ENCODE data around the gene GALNT10. TPM values are rescaled to one million over a fixed set of nuclear protein-coding genes. Genes with fewer than 3 reads are reported as not detected.

The GALNT10 gene
- polyA plus RNA-seq, 2 of the 4 experiments (the other 2 are of a cell fraction), result 110 to 156 TPM

DNA sequence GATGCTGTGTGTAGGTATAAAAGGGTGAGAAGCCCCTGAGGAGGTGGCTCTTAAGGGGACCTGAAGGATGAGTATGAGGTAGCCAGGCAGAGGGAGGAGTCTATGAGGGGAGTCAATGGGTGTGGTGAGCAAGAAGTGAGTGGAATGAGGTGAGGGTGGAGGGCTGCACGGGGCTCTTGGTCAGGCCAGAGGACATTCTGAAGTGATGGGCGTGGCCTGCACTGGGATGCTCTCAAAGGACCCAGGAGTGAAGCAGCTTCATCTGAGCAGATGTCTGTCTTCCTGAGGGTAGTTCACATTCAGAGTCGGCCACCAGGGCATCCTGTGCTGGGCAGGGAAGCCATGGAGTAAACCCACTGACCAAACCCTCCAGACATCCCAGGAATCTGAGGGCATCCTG, 210.1 kb downstream of the GALNT10 start:
- FAIRE-seq (no peak), DNase-seq (ENCODE audit: low read depth in 1 of 2, low spot score in 1 of 2) (no peak), ATAC-seq (no peak)
- Histone ChIP-seq H3K4me1 (peaks cover 20% of the 10 kb centered on the region), H3K4me3 (no peak overlapping the region), H3K9me3 (no peaks in the 10 kb centered on the region), H3K27ac (no peak overlapping the region), H3K4me2 (no peak overlapping the region)
- TF ChIP-seq FOXS1 (CRISPR knock-in tag; IDR thresholded peaks at IDR 0.05) (no peak), POLR2AphosphoS2 (conservative IDR thresholded peaks at IDR 0.05; ENCODE audit: low read length) (0 out of 2 replicates have a peak, but pooled peaks have one; percentile 66)
- ChIA-PET POLR2A (interaction anchor here (0.5 kb wide), 1 partner anchor 507 kb away, joined by 4 read pairs; no protein-coding TSS in a partner anchor), CTCF (interaction anchor here (1.3 kb wide), 1 partner anchor 328 kb away, joined by 3 read pairs; no protein-coding TSS in a partner anchor)
- WGBS (ENCODE audit: missing lambda C conversion rate), result 77% methylated on average over 3 of the region's 3 CpGs

DNA sequence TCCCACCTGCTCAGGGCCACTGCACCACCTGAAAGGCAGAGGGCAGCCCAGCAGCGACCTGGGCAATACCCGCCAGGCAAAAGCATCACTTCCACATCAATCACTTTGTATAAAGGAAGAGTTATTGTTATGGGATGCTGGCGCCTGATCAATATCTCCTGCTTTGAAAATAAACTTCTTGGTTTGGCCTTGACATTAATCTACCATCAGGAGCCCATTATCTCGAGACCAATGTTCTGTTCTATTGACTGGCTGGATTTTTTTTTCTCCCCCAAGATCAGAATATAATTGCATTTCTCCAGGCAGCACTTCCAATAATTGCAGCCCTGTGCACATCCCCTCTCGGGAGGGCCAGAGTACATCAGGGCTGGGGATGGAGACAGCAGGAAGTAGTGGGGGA, 210.8 kb downstream of the GALNT10 start:
- Histone ChIP-seq H3K4me2 (no peak overlapping the region), H3K4me1 (peaks cover 16% of the 10 kb centered on the region), H3K4me3 (no peak overlapping the region), H3K27ac (no peak overlapping the region), H3K9me3 (no peaks in the 10 kb centered on the region)
- WGBS (ENCODE audit: missing lambda C conversion rate), result 94% methylated on average over 5 of the region's 5 CpGs
- TF ChIP-seq NR3C1 (IDR thresholded peaks at IDR 0.05) (no peak), HOXA7 (CRISPR knock-in tag; IDR thresholded peaks at IDR 0.05) (no peak), ESRRA (IDR thresholded peaks at IDR 0.05; ENCODE audit: borderline replicate concordance, low read length) (no peak), RCOR1 (IDR thresholded peaks at IDR 0.05; ENCODE audit: low read depth, low read length) (no peak), FOSB (CRISPR knock-in tag; IDR thresholded peaks at IDR 0.05) (no peak), FOXS1 (CRISPR knock-in tag; IDR thresholded peaks at IDR 0.05) (no peak), KDM5A (IDR thresholded peaks at IDR 0.05) (no peak)
- TF ChIP-seq, protein P1, sequence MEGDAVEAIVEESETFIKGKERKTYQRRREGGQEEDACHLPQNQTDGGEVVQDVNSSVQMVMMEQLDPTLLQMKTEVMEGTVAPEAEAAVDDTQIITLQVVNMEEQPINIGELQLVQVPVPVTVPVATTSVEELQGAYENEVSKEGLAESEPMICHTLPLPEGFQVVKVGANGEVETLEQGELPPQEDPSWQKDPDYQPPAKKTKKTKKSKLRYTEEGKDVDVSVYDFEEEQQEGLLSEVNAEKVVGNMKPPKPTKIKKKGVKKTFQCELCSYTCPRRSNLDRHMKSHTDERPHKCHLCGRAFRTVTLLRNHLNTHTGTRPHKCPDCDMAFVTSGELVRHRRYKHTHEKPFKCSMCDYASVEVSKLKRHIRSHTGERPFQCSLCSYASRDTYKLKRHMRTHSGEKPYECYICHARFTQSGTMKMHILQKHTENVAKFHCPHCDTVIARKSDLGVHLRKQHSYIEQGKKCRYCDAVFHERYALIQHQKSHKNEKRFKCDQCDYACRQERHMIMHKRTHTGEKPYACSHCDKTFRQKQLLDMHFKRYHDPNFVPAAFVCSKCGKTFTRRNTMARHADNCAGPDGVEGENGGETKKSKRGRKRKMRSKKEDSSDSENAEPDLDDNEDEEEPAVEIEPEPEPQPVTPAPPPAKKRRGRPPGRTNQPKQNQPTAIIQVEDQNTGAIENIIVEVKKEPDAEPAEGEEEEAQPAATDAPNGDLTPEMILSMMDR (IDR thresholded peaks at IDR 0.05), result no peak
- TF ChIP-seq, protein P2, sequence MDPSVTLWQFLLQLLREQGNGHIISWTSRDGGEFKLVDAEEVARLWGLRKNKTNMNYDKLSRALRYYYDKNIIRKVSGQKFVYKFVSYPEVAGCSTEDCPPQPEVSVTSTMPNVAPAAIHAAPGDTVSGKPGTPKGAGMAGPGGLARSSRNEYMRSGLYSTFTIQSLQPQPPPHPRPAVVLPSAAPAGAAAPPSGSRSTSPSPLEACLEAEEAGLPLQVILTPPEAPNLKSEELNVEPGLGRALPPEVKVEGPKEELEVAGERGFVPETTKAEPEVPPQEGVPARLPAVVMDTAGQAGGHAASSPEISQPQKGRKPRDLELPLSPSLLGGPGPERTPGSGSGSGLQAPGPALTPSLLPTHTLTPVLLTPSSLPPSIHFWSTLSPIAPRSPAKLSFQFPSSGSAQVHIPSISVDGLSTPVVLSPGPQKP (IDR thresholded peaks at IDR 0.05; ENCODE audit: low read depth, low read length), result no peak
- FAIRE-seq, result no peak
- POLR2A ChIA-PET, result no interaction called here
- ATAC-seq, result no peak
- CTCF ChIA-PET, result interaction anchor here (5.1 kb wide), 1 partner anchor 203 kb away, joined by 51 read pairs; no protein-coding TSS in a partner anchor
- no peak for DNase-seq (ENCODE audit: low read depth in 1 of 2, low spot score in 1 of 2)

DNA sequence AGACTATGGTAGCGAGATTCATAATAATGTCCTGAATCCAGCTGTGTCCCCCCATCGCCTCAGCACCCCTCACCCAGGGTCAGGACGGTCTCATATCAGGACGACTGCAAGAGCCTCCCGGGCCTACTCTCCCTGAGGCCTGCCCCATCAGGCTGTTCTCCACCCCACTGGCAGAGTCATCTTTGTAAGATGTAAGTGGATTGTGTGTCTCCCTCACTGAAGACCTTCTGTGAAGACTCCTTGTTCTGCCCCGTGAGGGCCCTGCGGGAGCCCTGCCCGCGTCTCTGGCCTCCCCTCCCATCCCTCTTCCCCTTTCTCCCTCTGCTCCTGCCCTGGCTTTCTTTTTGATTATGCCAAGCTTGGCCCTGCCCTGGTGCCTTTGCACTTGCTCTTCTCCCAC, 211.4 kb downstream of the GALNT10 start:
- ATAC-seq (no peak), DNase-seq (ENCODE audit: low read depth in 1 of 2, low spot score in 1 of 2) (no peak), FAIRE-seq (no peak)
- POLR2A ChIA-PET, result no interaction called here
- 92% methylated on average over 9 of the region's 9 CpGs for WGBS (ENCODE audit: missing lambda C conversion rate)
- peaks cover 16% of the 10 kb centered on the region for H3K4me1 ChIP-seq
- H3K27ac ChIP-seq, result no peak overlapping the region
- no peak overlapping the region for H3K4me3 ChIP-seq
- CTCF ChIA-PET, result interaction anchor here (1.2 to 5.1 kb wide), 2 partner anchors 204 to 329 kb away, joined by 5 to 51 read pairs; no protein-coding TSS in a partner anchor
- H3K4me2 ChIP-seq, result no peak overlapping the region
- H3K9me3 ChIP-seq, result no peaks in the 10 kb centered on the region
- TF ChIP-seq CHD2 (IDR thresholded peaks at IDR 0.05; ENCODE audit: low read length, partially characterized antibody) (no peak), ZSCAN20 (CRISPR knock-in tag; IDR thresholded peaks at IDR 0.05) (no peak), PHF8 (IDR thresholded peaks at IDR 0.05; ENCODE audit: borderline replicate concordance, low read depth) (no peak), CBX2 (IDR thresholded peaks at IDR 0.05; ENCODE audit: borderline replicate concordance, low read depth) (no peak), SREBF2 (IDR thresholded peaks at IDR 0.05) (no peak), POLR2A (IDR thresholded peaks at IDR 0.05; ENCODE audit: low read length) (no peak), CHD4 (IDR thresholded peaks at IDR 0.05; ENCODE audit: borderline replicate concordance) (no peak), HOXB5 (CRISPR knock-in tag; IDR thresholded peaks at IDR 0.05) (no peak), EP300 (IDR thresholded peaks at IDR 0.05) (no peak), BHLHE40 (IDR thresholded peaks at IDR 0.05; ENCODE audit: low read depth, low read length) (no peak), KDM5A (IDR thresholded peaks at IDR 0.05) (no peak)
- TF ChIP-seq, protein P3, sequence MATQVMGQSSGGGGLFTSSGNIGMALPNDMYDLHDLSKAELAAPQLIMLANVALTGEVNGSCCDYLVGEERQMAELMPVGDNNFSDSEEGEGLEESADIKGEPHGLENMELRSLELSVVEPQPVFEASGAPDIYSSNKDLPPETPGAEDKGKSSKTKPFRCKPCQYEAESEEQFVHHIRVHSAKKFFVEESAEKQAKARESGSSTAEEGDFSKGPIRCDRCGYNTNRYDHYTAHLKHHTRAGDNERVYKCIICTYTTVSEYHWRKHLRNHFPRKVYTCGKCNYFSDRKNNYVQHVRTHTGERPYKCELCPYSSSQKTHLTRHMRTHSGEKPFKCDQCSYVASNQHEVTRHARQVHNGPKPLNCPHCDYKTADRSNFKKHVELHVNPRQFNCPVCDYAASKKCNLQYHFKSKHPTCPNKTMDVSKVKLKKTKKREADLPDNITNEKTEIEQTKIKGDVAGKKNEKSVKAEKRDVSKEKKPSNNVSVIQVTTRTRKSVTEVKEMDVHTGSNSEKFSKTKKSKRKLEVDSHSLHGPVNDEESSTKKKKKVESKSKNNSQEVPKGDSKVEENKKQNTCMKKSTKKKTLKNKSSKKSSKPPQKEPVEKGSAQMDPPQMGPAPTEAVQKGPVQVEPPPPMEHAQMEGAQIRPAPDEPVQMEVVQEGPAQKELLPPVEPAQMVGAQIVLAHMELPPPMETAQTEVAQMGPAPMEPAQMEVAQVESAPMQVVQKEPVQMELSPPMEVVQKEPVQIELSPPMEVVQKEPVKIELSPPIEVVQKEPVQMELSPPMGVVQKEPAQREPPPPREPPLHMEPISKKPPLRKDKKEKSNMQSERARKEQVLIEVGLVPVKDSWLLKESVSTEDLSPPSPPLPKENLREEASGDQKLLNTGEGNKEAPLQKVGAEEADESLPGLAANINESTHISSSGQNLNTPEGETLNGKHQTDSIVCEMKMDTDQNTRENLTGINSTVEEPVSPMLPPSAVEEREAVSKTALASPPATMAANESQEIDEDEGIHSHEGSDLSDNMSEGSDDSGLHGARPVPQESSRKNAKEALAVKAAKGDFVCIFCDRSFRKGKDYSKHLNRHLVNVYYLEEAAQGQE (IDR thresholded peaks at IDR 0.05), result no peak
- TF ChIP-seq, protein P1 (IDR thresholded peaks at IDR 0.05), result no peak
- TF ChIP-seq, protein P4, sequence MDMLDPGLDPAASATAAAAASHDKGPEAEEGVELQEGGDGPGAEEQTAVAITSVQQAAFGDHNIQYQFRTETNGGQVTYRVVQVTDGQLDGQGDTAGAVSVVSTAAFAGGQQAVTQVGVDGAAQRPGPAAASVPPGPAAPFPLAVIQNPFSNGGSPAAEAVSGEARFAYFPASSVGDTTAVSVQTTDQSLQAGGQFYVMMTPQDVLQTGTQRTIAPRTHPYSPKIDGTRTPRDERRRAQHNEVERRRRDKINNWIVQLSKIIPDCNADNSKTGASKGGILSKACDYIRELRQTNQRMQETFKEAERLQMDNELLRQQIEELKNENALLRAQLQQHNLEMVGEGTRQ (IDR thresholded peaks at IDR 0.05), result no peak
- TF ChIP-seq, protein P5, sequence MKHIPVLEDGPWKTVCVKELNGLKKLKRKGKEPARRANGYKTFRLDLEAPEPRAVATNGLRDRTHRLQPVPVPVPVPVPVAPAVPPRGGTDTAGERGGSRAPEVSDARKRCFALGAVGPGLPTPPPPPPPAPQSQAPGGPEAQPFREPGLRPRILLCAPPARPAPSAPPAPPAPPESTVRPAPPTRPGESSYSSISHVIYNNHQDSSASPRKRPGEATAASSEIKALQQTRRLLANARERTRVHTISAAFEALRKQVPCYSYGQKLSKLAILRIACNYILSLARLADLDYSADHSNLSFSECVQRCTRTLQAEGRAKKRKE (CRISPR knock-in tag; IDR thresholded peaks at IDR 0.05; ENCODE audit: low read depth), result no peak
